GM19372 (cell line): ENCODE results near the gene LZTS2.

ENCODE experiments used
- ATAC-seq: cut with Tn5 transposase; IDR thresholded peaks from one replicate; pipeline ENCODE4 v1.9.1; 2021; ENCODE audit warnings: mild to moderate bottlenecking, low read depth, moderate library complexity; ENCODE audit not compliant: unreplicated experiment

Gene LZTS2

DNA sequence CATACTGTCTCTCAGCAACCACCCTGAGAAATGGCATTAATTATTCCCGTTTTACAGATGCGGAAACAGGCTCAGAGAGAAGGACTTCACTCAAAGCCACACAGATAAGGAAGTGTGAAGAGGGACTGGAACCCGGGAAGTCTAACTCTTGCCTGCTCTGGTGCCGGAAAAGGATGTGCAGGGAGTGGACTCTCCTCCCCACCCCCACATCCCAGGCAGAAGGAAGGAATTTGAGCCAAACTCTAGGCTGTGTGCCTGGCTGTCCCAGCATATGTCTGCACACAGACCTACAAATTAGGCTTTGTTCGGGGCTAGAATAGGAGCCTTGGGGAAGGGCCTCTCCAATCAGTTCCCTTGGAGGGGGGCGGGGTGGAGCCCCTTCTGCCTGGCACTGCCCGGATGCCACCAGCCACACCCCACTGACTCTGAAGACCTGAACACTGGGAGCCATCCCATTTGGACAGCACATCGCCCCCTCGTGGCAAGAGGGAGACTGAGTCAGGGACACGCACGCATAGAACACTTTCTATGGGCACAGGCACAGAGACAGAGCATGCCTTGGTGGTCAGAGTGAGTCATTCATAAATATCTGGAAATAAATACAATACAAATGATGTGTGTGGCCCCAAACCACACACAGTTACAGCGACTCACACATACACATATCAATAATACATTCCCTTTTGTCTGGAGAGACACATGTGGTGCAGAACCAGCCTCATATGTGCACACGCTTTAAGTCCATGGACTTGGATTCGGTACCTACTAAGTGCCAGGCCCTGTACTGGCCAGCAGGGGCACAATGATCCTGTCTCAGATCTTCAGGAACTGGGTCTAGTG lies 13.1 kb downstream of the LZTS2 start:
- ATAC-seq: peak; percentile 76

GRCh38 chr10:101013365-101013825 lies 13.8 kb downstream of the LZTS2 start:
- ATAC-seq: no peak

DNA sequence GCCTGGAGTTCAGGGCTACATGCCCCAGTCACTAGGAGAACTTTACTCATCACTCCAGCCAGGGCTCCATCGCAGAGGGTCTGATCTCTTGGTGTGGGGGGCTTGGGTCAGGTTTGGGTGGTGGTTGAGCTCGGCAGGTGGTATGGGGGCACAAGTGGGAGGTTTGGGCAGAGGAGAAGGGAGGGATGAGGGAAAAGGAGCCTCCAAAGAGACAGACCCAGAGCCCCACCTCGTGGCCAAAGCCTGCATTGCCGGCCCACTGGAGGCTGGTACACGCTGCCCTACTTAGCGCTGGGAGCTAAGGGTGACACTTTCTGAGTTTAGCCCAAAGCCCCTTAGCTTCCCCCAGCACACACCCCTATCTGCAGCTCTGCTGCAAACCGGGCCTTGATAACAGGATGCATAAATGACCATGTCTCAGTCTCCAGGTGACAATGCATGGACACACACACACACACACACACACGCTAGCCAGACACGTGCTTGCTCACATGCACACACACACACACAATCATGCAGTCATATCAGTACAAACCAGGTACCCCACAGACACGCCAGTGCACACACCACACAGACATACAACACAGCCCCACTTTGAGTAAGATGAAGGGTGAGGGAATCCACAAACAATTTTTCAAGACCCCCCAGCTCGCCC lies 14.7 kb downstream of the LZTS2 start:
- peak; percentile 48 for ATAC-seq

GRCh38 chr10:101014966-101015581 lies 15.5 kb downstream of the LZTS2 start:
- no peak for ATAC-seq

DNA sequence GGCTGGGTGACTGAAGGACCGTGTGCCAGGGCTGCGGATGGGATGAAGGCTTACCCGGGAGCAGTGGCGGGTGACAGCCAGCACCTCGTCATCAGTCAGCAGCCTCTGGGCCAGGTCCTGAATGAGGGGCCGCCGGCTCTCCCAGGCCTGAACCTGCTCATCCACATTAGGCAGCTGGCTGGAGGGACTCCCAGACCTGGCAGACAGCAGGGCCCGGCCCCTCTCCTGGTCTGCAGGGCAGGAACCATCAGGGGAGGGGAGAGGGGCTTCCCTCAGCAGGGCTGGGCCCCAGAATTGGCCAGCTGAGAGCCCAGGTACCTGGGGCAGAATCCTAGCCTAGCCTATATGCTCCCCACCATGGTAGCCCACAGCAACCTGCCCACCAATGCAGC lies 16.0 kb downstream of the LZTS2 start:
- no peak for ATAC-seq

GRCh38 chr10:101016814-101017213 lies 17.2 kb downstream of the LZTS2 start:
- no peak for ATAC-seq

- ATAC-seq: no peak
Observed at GRCh38 chr10:101018118-101018599, 18.6 kb downstream of the LZTS2 start.

GRCh38 chr10:101018600-101019439 lies 19.2 kb downstream of the LZTS2 start:
- ATAC-seq: no peak

- no peak for ATAC-seq
Observed at GRCh38 chr10:101019440-101019703, 19.8 kb downstream of the LZTS2 start.

DNA sequence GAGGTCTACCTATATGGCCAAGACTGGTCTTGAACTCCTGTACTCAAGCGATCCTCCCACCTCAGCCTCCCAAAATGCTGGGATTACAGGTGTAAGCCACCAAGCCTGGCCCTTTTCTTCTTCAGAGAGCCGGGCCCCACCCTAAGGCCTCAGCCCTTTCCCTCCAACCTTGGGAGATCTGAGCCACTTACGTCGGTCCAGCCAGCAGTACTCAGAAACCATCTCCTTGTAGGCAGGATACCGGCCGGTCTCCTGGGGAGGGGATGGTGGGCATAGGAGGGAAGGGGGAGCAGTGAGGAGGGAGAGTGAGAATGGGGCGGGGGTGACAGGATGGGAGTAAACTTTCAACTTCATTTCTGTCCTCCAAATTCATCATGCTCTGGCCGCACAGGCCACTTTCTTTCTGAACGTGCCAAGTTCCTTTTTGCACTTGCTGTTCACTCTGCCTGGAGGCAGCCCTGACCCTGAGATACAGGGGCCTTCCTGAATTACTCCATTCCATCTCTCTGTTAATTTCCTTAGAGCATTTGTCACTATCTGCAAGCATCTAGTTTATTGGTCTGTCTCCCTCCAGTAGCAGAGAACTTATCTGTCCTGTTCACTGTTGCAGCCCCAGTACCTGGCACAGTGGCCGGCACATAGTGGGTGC lies 20.9 kb downstream of the LZTS2 start:
- ATAC-seq: no peak

DNA sequence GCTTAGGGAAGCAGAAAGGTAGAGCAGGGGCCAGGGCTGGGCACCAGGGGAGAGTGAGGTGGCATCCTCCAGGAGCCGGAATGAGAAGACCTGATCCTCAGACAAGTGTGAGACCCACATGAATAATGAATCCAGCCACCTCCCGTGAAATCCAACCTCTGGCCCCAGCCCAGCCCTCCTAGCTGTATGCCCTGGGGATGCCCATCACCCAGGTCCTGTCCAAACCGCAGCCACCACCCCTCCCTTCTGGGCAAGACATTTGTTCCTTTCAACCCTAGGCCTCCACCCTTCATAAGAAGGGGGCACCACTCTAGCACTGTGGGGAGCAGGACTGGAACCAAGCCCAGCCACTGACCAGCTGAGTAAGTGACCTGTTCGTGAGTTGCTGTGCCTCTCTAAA lies 21.6 kb downstream of the LZTS2 start:
- ATAC-seq: no peak

GRCh38 chr10:101021692-101022251 lies 22.2 kb downstream of the LZTS2 start:
- ATAC-seq: no peak

DNA sequence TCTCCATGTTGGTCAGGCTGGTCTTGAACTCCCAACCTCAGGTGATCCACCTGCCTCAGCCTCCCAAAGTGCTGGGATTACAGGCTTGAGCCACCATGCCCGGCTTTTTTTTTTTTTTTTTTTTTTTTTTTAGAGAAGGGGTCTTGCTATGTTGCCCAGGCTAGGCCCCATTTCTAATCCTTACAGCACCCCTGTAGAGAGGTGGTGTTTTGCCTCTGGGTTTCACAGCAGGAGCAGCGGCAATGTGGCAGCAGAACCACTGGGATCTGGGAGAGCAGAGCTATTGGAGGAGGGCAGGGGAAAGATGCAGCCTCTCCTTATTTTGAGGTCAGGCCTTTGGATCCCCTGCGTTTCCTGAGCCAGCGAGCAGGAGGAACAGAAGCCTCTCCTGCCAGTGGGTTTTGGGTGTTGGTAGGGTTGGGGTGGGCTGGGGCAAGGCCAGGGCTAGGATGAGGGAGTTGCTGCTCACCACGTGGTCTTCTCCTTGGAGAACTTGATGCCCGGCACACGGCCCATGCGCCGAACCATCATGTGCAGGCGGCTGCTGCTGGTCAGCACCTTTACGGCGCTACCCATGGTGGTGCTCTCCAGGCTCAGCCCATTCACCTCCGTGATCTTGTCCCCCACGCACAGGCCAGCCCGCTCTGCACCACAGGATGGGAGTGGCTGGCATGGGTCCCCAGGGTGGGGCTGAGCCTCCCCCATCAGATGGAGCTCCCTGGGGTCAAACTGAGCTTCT lies 23.5 kb downstream of the LZTS2 start:
- no peak for ATAC-seq

GRCh38 chr10:101027106-101027720 lies 27.6 kb downstream of the LZTS2 start:
- no peak for ATAC-seq

DNA sequence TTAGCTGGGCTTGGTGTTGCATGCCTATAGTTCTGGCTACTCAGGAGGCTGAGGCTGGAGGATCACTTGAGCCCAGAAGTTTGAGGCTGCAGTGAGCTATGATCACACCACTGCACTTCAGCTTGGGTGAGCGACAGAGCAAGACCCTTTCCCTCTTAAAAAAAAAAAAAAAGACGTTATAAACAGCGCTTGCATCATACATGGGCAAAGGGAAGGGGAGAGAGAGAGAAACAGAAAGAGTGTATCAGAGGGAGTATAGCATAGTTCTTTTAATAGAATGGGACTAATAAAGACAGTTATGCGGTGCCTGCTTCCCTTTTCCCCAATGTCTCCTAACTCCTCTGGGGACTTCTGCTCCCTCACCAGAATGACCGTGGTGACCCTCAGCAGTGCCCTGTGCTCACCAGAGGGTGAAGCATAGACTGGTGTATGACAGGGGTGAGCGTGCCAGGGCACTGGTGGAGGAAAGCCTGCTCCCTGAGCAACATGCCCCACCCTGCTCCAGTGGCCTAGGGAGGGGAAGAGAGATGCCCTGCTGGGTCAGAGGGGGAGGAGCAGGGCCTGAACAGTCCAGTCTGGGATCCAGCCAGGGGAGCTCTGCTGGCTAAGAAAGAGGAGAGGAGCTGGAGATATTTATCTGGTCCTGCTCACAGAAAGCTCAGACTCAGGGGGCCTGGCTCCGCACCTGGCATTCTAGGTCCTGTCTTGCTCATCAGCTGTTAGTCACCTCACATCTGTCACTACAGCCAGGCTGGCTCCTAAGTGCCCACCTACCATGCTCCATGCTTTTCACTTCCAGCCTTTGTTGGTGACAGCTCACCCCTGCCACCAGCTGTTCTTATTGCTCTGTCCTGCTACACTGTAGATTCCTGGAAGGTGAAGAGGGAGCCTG lies 29.1 kb downstream of the LZTS2 start:
- ATAC-seq: no peak

GRCh38 chr10:101029520-101030295 lies 30.1 kb downstream of the LZTS2 start:
- no peak for ATAC-seq

GRCh38 chr10:101030496-101031127 lies 31.0 kb downstream of the LZTS2 start:
- ATAC-seq: no peak
